H1 (cell line): ENCODE data around the gene TTC21A. TPM values are rescaled to one million over a fixed set of nuclear protein-coding genes. Genes with fewer than 3 reads are reported as not detected.

Experiments
- CTCF ChIA-PET: fragments of 300-600 bp; sonication (Branson Sonifier 250); formaldehyde crosslinking; loops from one replicate; lab custom pipeline; 2021; ENCODE audit not compliant: partially characterized antibody; lab: Charles Lee
- POLR2A ChIA-PET: fragments of 300-600 bp; sonication (Branson Sonifier 250); formaldehyde crosslinking; loops from one replicate; lab custom pipeline; 2021; ENCODE audit warnings: inconsistent platforms; ENCODE audit not compliant: partially characterized antibody; lab: Charles Lee
- DNase-seq, 2 experiments: peaks; one replicate each; pipeline versions ENCODE4 v3.0.0 to v3.0.0-alpha.2; 2010 to 2022; ENCODE audit warnings: low spot score in 2 of 2, low read depth in 1 of 2, mixed read lengths in 1 of 2
- FAIRE-seq: peaks from 2 replicates; lab custom pipeline; 2011; peaks lifted over from hg19 to GRCh38; lab: Jason Lieb, UNC
- H2AFZ ChIP-seq: 2 replicates; pipeline ENCODE4 v1.8.1; 2012; ENCODE audit warnings: low read length, inconsistent platforms
- H2AK5ac ChIP-seq: 2 replicates; pipeline ENCODE4 v1.6.1; 2013; ENCODE audit warnings: low read depth, low read length
- H2BK120ac ChIP-seq: replicated peaks from 2 replicates; pipeline ENCODE3; 2013; ENCODE audit warnings: low read depth, low read length, inconsistent platforms
- H2BK12ac ChIP-seq: 2 replicates; pipeline ENCODE4 v1.6.1; 2013; ENCODE audit warnings: low read depth, low read length
- H2BK15ac ChIP-seq: 2 replicates; pipeline ENCODE4 v1.6.1; 2013; ENCODE audit warnings: low read length
- H2BK20ac ChIP-seq: 2 replicates; pipeline ENCODE4 v1.6.1; 2013; ENCODE audit warnings: low read length
- H2BK5ac ChIP-seq: 2 replicates; pipeline ENCODE4 v1.6.1; 2013; ENCODE audit warnings: low read depth, low read length
- H3K14ac ChIP-seq: 2 replicates; pipeline ENCODE4 v1.6.1; 2013; ENCODE audit warnings: inconsistent platforms; ENCODE audit not compliant: insufficient read length
- H3K18ac ChIP-seq: 2 replicates; pipeline ENCODE4 v1.6.1; 2013; ENCODE audit warnings: low read length; ENCODE audit errors: extremely low read depth
- H3K23ac ChIP-seq: 2 replicates; pipeline ENCODE4 v1.6.1; 2013; ENCODE audit warnings: inconsistent platforms; ENCODE audit not compliant: insufficient read length
- H3K23me2 ChIP-seq: 2 replicates; pipeline ENCODE4 v1.6.1; 2013; ENCODE audit warnings: low read depth, low read length
- H3K27ac ChIP-seq: 2 replicates; pipeline ENCODE4 v1.6.1; 2011; ENCODE audit warnings: low read depth, low read length, inconsistent platforms
- H3K27me3 ChIP-seq, 4 experiments: replicated peaks in 1 of 4; 1 replicate in 1 of 4; 2 replicates in 3 of 4; pipeline versions ENCODE4 v1.6.1 to v1.8.1; 2011 to 2013; ENCODE audit warnings: low read length in 3 of 4, mild to moderate bottlenecking in 3 of 4, inconsistent platforms in 2 of 4, mixed read lengths in 2 of 4, moderate library complexity in 1 of 4; ENCODE audit not compliant: control insufficient read depth in 3 of 4, insufficient read depth in 3 of 4; ENCODE audit errors: extremely low read depth in 1 of 4
- H3K36me3 ChIP-seq, 4 experiments: 2 replicates each; pipeline versions ENCODE4 v1.6.1 to v1.8.1; 2011 to 2013; ENCODE audit warnings: mild to moderate bottlenecking in 4 of 4, low read length in 3 of 4, moderate library complexity in 2 of 4, control low read depth in 1 of 4, inconsistent platforms in 1 of 4; ENCODE audit not compliant: insufficient read depth in 4 of 4, control insufficient read depth in 2 of 4
- H3K4ac ChIP-seq: replicated peaks from 2 replicates; pipeline ENCODE3; 2013; ENCODE audit warnings: low read length, low read depth, mixed read lengths, inconsistent platforms; ENCODE audit not compliant: insufficient read length
- H3K4me1 ChIP-seq, 4 experiments: replicated peaks in 1 of 4; 1 replicate in 1 of 4; 2 replicates in 3 of 4; pipeline versions ENCODE4 v1.6.1 to v1.8.1; 2011 to 2013; ENCODE audit warnings: low read length in 3 of 4, inconsistent platforms in 2 of 4, mixed read lengths in 1 of 4; ENCODE audit not compliant: insufficient read depth in 4 of 4, control insufficient read depth in 3 of 4
- H3K4me2 ChIP-seq, 2 experiments: 2 replicates each; pipeline versions ENCODE4 v1.6.1 to v1.8.1; 2011 to 2013; ENCODE audit warnings: low read depth in 2 of 2, low read length in 2 of 2, control low read depth in 1 of 2, inconsistent platforms in 1 of 2, mild to moderate bottlenecking in 1 of 2; ENCODE audit not compliant: insufficient read depth in 1 of 2
- H3K4me3 ChIP-seq, 4 experiments: fragments of 200-600, 300-600 bp in 1 of 4; sonication (generic), shearing (Covaris generic), sonication (Bioruptor Twin) in 1 of 4; 2 replicates each; pipeline versions ENCODE4 v1.5.1 to v1.8.1; 2011 to 2016; ENCODE audit warnings: low read length in 4 of 4, low read depth in 3 of 4, control low read depth in 2 of 4, inconsistent platforms in 2 of 4, mild to moderate bottlenecking in 2 of 4, mixed read lengths in 1 of 4, moderate library complexity in 1 of 4; ENCODE audit not compliant: insufficient read depth in 2 of 4; ENCODE audit errors: extremely low read depth in 1 of 4
- H3K56ac ChIP-seq: replicated peaks from 2 replicates; pipeline ENCODE3; 2013; ENCODE audit warnings: low read depth, mild to moderate bottlenecking, mixed read lengths, low read length, inconsistent platforms; ENCODE audit not compliant: insufficient read length
- H3K79me1 ChIP-seq: 2 replicates; pipeline ENCODE4 v1.6.1; 2013; ENCODE audit warnings: low read depth, low read length, control low read depth
- H3K79me2 ChIP-seq, 2 experiments: 2 replicates each; pipeline versions ENCODE4 v1.6.1 to v1.8.1; 2012 to 2013; ENCODE audit warnings: low read length in 2 of 2, mild to moderate bottlenecking in 2 of 2, inconsistent platforms in 1 of 2; ENCODE audit not compliant: insufficient read depth in 2 of 2, control insufficient read depth in 1 of 2
- H3K9ac ChIP-seq, 4 experiments: replicated peaks in 1 of 4; 1 replicate in 1 of 4; 2 replicates in 3 of 4; pipeline versions ENCODE4 v1.6.1 to v1.8.1; 2011 to 2013; ENCODE audit warnings: low read depth in 3 of 4, low read length in 3 of 4, control low read depth in 2 of 4, mild to moderate bottlenecking in 2 of 4, moderate library complexity in 2 of 4, inconsistent platforms in 1 of 4; ENCODE audit errors: extremely low read depth in 1 of 4
- H3K9me3 ChIP-seq, 2 experiments: 2 replicates each; pipeline versions ENCODE4 v1.6.1 to v1.8.1; 2012 to 2013; ENCODE audit warnings: mild to moderate bottlenecking in 2 of 2, moderate library complexity in 2 of 2, control low read depth in 1 of 2, inconsistent platforms in 1 of 2, low read depth in 1 of 2, low read length in 1 of 2, mixed read lengths in 1 of 2; ENCODE audit not compliant: insufficient read depth in 2 of 2
- H4K20me1 ChIP-seq, 2 experiments: replicated peaks in 1 of 2; 2 replicates each; pipeline versions ENCODE3 to v1.8.1; 2011 to 2013; ENCODE audit warnings: inconsistent platforms in 2 of 2, low read length in 2 of 2, mild to moderate bottlenecking in 1 of 2; ENCODE audit not compliant: insufficient read depth in 2 of 2, control insufficient read depth in 1 of 2
- H4K5ac ChIP-seq: 2 replicates; pipeline ENCODE4 v1.6.1; 2013; ENCODE audit warnings: low read length, low read depth, mixed read lengths, inconsistent platforms; ENCODE audit not compliant: insufficient read length
- H4K8ac ChIP-seq: 2 replicates; pipeline ENCODE4 v1.8.0; 2013; ENCODE audit warnings: mild to moderate bottlenecking, moderate library complexity, low read length, inconsistent platforms; ENCODE audit not compliant: insufficient read depth; ENCODE audit errors: extremely low read depth
- H4K91ac ChIP-seq: replicated peaks from 2 replicates; pipeline ENCODE3; 2013; ENCODE audit warnings: low read length, mixed read lengths, inconsistent platforms; ENCODE audit not compliant: insufficient read length
- WGBS, 2 experiments: shearing (Covaris generic) in 1 of 2; methylation state at CpG; one replicate each; pipeline versions ENCODE4 v1.1.6 to v1.1.7; 2013 to 2015; ENCODE audit warnings: low lambda C conversion rate in 2 of 2, mixed read lengths in 2 of 2, inconsistent platforms in 1 of 2, low coverage in 1 of 2, missing lambda C conversion rate in 1 of 2; ENCODE audit not compliant: insufficient replicate concordance in 2 of 2, insufficient coverage in 1 of 2, insufficient read length in 1 of 2; ENCODE audit errors: extremely low coverage in 1 of 2, missing lambda C conversion rate in 1 of 2; 5-methylcytosine and 5-hydroxymethylcytosine counted together
- polyA plus RNA-seq, 7 experiments: library from polyadenylated mRNA; depleted of rRNA in 3 of 7; stranded (reverse) in 5 of 7; unstranded in 2 of 7; fragments of >200 nt in 5 of 7; fragments of 200-250 nt in 2 of 7; gene quantifications; 1 replicate in 5 of 7; 2 replicates in 1 of 7; 4 replicates in 1 of 7; pipeline versions ENCODE4 v1.2.1 to v1.2.3, GENCODE V29; 2011 to 2013; ENCODE audit warnings: missing spikeins in 2 of 7, mixed read lengths in 2 of 7
- total RNA-seq: library from RNA; stranded (reverse); fragmentation: NEBNext Ultra II Directional; extraction: Animal tissue kit (Norgen Biotek cat#: 25700); gene quantifications from 2 replicates; pipeline ENCODE4 v1.2.1, GENCODE V29; 2021

Gene TTC21A
- total and polyA plus RNA-seq, 2 of the 8 experiments (the other 6 are each of a cell fraction or from before 2014, with no cell fraction given), result 2.3 to 2.8 TPM

GRCh38 chr3:39100500-39100886 is 7.0 kb upstream of the TTC21A start:
- Histone ChIP-seq H3K23ac (no peak overlapping the region), H3K4me1 (no peaks in the 10 kb centered on the region; a peak in 1 of 7 replicates), H3K56ac (no peak overlapping the region), H3K4me3 (no peak overlapping the region), H4K20me1 (peaks cover 0 to 5% of the 10 kb centered on the region in 2 experiments), H3K27me3 (no peaks in the 10 kb centered on the region), H3K79me2 (no peaks in the 10 kb centered on the region), H3K18ac (no peak overlapping the region), H3K23me2 (no peaks in the 10 kb centered on the region), H4K8ac (no peak overlapping the region; the same call in 1 of the 2 replicates), H2BK15ac (no peak overlapping the region), H2AK5ac (no peak overlapping the region), H3K36me3 (peaks cover 12 to 24% (median 21%) of the 10 kb centered on the region in 4 experiments), H2BK20ac (no peak overlapping the region), H2BK5ac (no peak overlapping the region), H2BK12ac (no peak overlapping the region), H3K4ac (no peak overlapping the region), H4K5ac (no peak overlapping the region), H2AFZ (no peak overlapping the region), H3K9me3 (no peaks in the 10 kb centered on the region; a peak in 1 of 4 replicates), H3K4me2 (no peak overlapping the region), H2BK120ac (no peak overlapping the region), H3K14ac (no peak overlapping the region), H3K9ac (no peak overlapping the region), H3K27ac (no peak overlapping the region), H3K79me1 (peaks cover 4% of the 10 kb centered on the region; the same call in 1 of the 2 replicates), H4K91ac (no peak overlapping the region)
- ChIA-PET CTCF (interaction anchor here (0.6 to 7.9 kb wide), 13 partner anchors 14 to 1123 kb away, joined by 3 to 106 read pairs (median 3); no protein-coding TSS in a partner anchor), POLR2A (no interaction called here)
- no peak for FAIRE-seq
- WGBS, 2 experiments, result 94% methylated on average over 9 of the region's 9 CpGs; no CpG with 5 or more reads in 1 of the 2 experiments
- DNase-seq, result peak in 1 of 2 experiments; percentile 35
